Panc1 (cell line): ENCODE results near the gene MED31. TPM values are rescaled to one million over a fixed set of nuclear protein-coding genes. Genes with fewer than 3 reads are reported as not detected.

Experiments used
- ATAC-seq: fragments of 200-7000 bp; cut with Tn5 transposase; 2 replicates; pipeline ENCODE4 v1.9.1; 2020; ENCODE audit warnings: mild to moderate bottlenecking, moderate library complexity
- BruUV-seq: library from RNA; stranded (reverse); fragments of 400-500 nt; replicated peaks from 2 replicates; lab custom pipeline; 2021; lab: Mats Ljungman, UMichigan
- CTCF ChIA-PET: fragments of 300-600 bp; sonication (Branson Sonifier 250); formaldehyde crosslinking; loops from one replicate; lab custom pipeline; 2022; ENCODE audit warnings: antibody characterized with exemption; lab: Charles Lee
- POLR2A ChIA-PET: fragments of 300-600 bp; sonication (Branson Sonifier 250); formaldehyde crosslinking; loops from one replicate; lab custom pipeline; 2022; ENCODE audit warnings: antibody characterized with exemption; lab: Charles Lee
- DNase-seq: peaks from one replicate; pipeline ENCODE4 v3.0.0-alpha.2; 2010; ENCODE audit warnings: low read depth, low spot score
- H3K27ac ChIP-seq: 2 replicates; pipeline ENCODE4 v1.5.1; 2011; ENCODE audit warnings: mild to moderate bottlenecking, low read length, inconsistent platforms
- H3K27me3 ChIP-seq: fragments of 200-500 bp; sonication (Bioruptor generic); 2 replicates; pipeline ENCODE4 v1.6.0; 2014; ENCODE audit warnings: low read length, inconsistent platforms; ENCODE audit not compliant: control insufficient read depth, insufficient read depth
- H3K36me3 ChIP-seq: fragments of 200-500 bp; sonication (Bioruptor generic); 2 replicates; pipeline ENCODE4 v1.5.1; 2014; ENCODE audit warnings: inconsistent platforms, mild to moderate bottlenecking, low read length, moderate library complexity; ENCODE audit not compliant: control insufficient read depth, insufficient read depth
- H3K4me1 ChIP-seq: 2 replicates; pipeline ENCODE4 v1.5.1; 2011; ENCODE audit warnings: inconsistent platforms, mild to moderate bottlenecking, low read length, moderate library complexity; ENCODE audit not compliant: control insufficient read depth, insufficient read depth
- H3K4me3 ChIP-seq, 2 experiments: 2 replicates each; pipeline ENCODE4 v1.5.1; 2011 to 2012; ENCODE audit warnings: low read depth in 2 of 2, low read length in 2 of 2, mild to moderate bottlenecking in 2 of 2, inconsistent platforms in 1 of 2, moderate library complexity in 1 of 2
- H3K9me3 ChIP-seq: fragments of 200-500 bp; sonication (Bioruptor generic); 2 replicates; pipeline ENCODE4 v1.5.1; 2014; ENCODE audit warnings: low read depth, mild to moderate bottlenecking, inconsistent platforms, low read length, moderate library complexity; ENCODE audit not compliant: control insufficient read depth, insufficient read depth
- POLR2AphosphoS5 ChIP-seq: IDR thresholded peaks from 2 replicates; pipeline ENCODE4 v1.6.1; 2012; ENCODE audit warnings: mild to moderate bottlenecking, low read depth, low read length, moderate library complexity
- SIN3A ChIP-seq: IDR thresholded peaks from 2 replicates; pipeline ENCODE4 v1.6.1; 2012; ENCODE audit warnings: low read depth, mild to moderate bottlenecking, low read length, moderate library complexity, borderline replicate concordance; ENCODE audit not compliant: insufficient read depth
- TCF7L2 ChIP-seq: IDR thresholded peaks from 2 replicates; pipeline ENCODE4 v1.6.1; 2011; ENCODE audit warnings: mild to moderate bottlenecking, low read depth, low read length, inconsistent platforms
- in situ Hi-C: cut with HindIII; loops from 2 replicates; pipeline ENCODE4 v1.10.0; 2016; ENCODE audit warnings: low sequenced_read_pairs, low pct_unique_long_range_greater_than_20kb
- intact Hi-C: fragments of 100-400 bp; cut with micrococcal nuclease; formaldehyde crosslinking; loops from one replicate; pipeline ENCODE4 v1.10.0; 2022; ENCODE audit not compliant: unreplicated experiment
- total RNA-seq: library from RNA; stranded (reverse); gene quantifications from one replicate; pipeline ENCODE4 v1.2.1, GENCODE V29; 2021; ENCODE audit not compliant: unreplicated experiment
- TF ChIP-seq, protein P1 (sequence below): fragments of 450-650 bp; IDR thresholded peaks from 2 replicates; pipeline ENCODE4 v1.5.1; 2017; ENCODE audit warnings: mild to moderate bottlenecking
- TF ChIP-seq, protein P2 (sequence below), 2 experiments: IDR thresholded peaks; 2 replicates each; pipeline ENCODE4 v1.6.1; 2011 to 2012; ENCODE audit warnings: low read depth in 2 of 2, control low read depth in 1 of 2, low read length in 1 of 2, mild to moderate bottlenecking in 1 of 2, moderate library complexity in 1 of 2; ENCODE audit not compliant: insufficient read depth in 1 of 2

MED31 gene
- total RNA-seq, 1 experiment from 2014 or later = 18.6 TPM

DNA sequence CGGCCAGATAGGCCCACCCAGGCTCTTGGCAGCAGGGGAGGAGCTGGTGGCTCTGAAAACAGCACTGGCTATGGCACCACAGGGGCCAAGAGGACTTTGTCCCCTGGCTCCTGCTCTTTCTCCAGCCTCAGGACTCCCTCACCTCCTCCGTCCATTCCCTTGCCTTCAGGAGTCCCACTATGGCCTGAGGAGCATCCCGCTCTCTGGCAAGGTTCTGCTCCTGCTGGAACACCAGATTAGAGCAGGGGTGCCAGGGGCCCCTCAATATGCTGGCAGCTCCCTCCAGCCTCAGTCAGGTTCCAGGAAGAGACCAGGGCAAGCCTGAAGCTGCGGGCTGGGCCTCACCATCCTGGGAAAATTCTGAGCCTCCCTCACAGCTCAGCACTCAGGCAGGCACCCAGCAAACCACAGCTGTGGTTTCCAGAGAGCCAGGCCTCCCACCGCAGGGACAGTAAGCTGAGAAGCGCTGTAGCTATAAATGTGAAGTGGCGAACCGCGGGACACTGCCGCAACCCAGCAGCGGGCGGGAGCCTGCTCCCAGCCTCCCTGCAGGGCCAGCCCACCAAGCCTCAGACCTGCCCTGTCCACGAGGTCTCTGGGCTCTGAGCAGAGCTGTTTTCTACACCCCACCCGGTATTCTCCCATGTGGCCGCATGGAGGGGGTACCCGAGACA is 25.9 kb upstream of the MED31 start:
- H3K4me1 ChIP-seq = no peaks in the 10 kb centered on the region
- peaks cover 7% of the 10 kb centered on the region for H3K27me3 ChIP-seq

DNA sequence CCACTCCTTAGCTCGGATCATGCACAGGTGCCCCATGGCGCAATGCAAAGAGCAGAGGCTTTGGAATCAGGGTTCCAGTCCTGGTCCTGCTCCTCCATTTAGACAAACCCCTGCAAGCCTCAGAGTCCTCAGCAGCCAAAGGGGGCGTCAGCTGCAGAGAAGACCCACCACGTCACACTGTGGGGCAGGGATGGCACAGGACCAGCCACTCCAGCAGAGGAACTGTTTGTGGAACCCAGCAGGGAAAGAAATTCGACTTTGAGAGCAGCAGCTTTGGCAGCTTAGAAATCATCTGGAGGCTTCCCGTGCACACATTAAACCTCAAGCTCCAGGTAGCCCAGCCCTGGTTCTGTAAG is 25.4 kb upstream of the MED31 start:
- TF ChIP-seq, protein P1, sequence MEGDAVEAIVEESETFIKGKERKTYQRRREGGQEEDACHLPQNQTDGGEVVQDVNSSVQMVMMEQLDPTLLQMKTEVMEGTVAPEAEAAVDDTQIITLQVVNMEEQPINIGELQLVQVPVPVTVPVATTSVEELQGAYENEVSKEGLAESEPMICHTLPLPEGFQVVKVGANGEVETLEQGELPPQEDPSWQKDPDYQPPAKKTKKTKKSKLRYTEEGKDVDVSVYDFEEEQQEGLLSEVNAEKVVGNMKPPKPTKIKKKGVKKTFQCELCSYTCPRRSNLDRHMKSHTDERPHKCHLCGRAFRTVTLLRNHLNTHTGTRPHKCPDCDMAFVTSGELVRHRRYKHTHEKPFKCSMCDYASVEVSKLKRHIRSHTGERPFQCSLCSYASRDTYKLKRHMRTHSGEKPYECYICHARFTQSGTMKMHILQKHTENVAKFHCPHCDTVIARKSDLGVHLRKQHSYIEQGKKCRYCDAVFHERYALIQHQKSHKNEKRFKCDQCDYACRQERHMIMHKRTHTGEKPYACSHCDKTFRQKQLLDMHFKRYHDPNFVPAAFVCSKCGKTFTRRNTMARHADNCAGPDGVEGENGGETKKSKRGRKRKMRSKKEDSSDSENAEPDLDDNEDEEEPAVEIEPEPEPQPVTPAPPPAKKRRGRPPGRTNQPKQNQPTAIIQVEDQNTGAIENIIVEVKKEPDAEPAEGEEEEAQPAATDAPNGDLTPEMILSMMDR = no peak
- TF ChIP-seq, protein P2, sequence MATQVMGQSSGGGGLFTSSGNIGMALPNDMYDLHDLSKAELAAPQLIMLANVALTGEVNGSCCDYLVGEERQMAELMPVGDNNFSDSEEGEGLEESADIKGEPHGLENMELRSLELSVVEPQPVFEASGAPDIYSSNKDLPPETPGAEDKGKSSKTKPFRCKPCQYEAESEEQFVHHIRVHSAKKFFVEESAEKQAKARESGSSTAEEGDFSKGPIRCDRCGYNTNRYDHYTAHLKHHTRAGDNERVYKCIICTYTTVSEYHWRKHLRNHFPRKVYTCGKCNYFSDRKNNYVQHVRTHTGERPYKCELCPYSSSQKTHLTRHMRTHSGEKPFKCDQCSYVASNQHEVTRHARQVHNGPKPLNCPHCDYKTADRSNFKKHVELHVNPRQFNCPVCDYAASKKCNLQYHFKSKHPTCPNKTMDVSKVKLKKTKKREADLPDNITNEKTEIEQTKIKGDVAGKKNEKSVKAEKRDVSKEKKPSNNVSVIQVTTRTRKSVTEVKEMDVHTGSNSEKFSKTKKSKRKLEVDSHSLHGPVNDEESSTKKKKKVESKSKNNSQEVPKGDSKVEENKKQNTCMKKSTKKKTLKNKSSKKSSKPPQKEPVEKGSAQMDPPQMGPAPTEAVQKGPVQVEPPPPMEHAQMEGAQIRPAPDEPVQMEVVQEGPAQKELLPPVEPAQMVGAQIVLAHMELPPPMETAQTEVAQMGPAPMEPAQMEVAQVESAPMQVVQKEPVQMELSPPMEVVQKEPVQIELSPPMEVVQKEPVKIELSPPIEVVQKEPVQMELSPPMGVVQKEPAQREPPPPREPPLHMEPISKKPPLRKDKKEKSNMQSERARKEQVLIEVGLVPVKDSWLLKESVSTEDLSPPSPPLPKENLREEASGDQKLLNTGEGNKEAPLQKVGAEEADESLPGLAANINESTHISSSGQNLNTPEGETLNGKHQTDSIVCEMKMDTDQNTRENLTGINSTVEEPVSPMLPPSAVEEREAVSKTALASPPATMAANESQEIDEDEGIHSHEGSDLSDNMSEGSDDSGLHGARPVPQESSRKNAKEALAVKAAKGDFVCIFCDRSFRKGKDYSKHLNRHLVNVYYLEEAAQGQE (IDR thresholded peaks at IDR 0.05; ENCODE audit: insufficient read depth in 1 of 2, low read depth in 2 of 2, low read length in 1 of 2) = no peak
- TF ChIP-seq SIN3A (no peak), POLR2AphosphoS5 (no peak)

More for the DNA sequence above, 25.9 kb upstream of the MED31 start:
- H3K9me3 ChIP-seq = no peaks in the 10 kb centered on the region
- H3K36me3 ChIP-seq = no peaks in the 10 kb centered on the region
- ATAC-seq (no peak), DNase-seq (no peak)
- intact Hi-C loops (no loop called here), in situ Hi-C loops (no loop called here)
- H3K27ac ChIP-seq = no peak overlapping the region
- CTCF ChIA-PET = no interaction called here
- BruUV-seq = no TSS peak
- H3K4me3 ChIP-seq = no peak overlapping the region
- TF ChIP-seq SIN3A = no peak
- TF ChIP-seq, protein P2 (IDR thresholded peaks at IDR 0.05; ENCODE audit: insufficient read depth in 1 of 2, low read depth in 2 of 2, low read length in 1 of 2) = no peak
- TF ChIP-seq, protein P1 = no peak
- TF ChIP-seq POLR2AphosphoS5 = no peak
- TF ChIP-seq TCF7L2 = no peak
- POLR2A ChIA-PET = no interaction called here

More for the DNA sequence above, 25.4 kb upstream of the MED31 start:
- BruUV-seq = no TSS peak
- Histone ChIP-seq H3K27me3 (peaks cover 7% of the 10 kb centered on the region), H3K36me3 (no peaks in the 10 kb centered on the region), H3K27ac (no peak overlapping the region), H3K9me3 (no peaks in the 10 kb centered on the region), H3K4me1 (no peaks in the 10 kb centered on the region), H3K4me3 (no peak overlapping the region)
- in situ Hi-C loops = no loop called here
- ChIA-PET POLR2A (no interaction called here), CTCF (no interaction called here)
- no peak for DNase-seq
- intact Hi-C loops = no loop called here
- ATAC-seq = no peak
